CD14-positive monocyte (primary cell): Measurements from ENCODE around the gene KRTAP4-2. TPM values are rescaled to one million over a fixed set of nuclear protein-coding genes. Genes with fewer than 3 reads are reported as not detected.

ENCODE experiments used
- DNase-seq, 3 donors: peaks; one replicate each; pipeline ENCODE4 v3.0.0-alpha.2; 2011 to 2022
- H2AFZ ChIP-seq: 2 replicates; pipeline ENCODE4 v1.6.0; 2012; ENCODE audit warnings: mild to moderate bottlenecking, low read depth, low read length, inconsistent platforms; ENCODE audit not compliant: insufficient read depth, poor library complexity, severe bottlenecking
- H3K27ac ChIP-seq, 2 donors: 1 replicate in 1 of 2; 2 replicates in 1 of 2; pipeline ENCODE4 v1.5.1; 2012 to 2013; ENCODE audit warnings: low read length in 2 of 2, control low read depth in 1 of 2, inconsistent platforms in 1 of 2, low read depth in 1 of 2, mild to moderate bottlenecking in 1 of 2
- H3K27me3 ChIP-seq, 2 donors: one replicate each; pipeline versions ENCODE4 v1.6.0 to v1.6.1; 2011 to 2013; ENCODE audit warnings: low read length in 2 of 2; ENCODE audit not compliant: control insufficient read depth in 2 of 2, insufficient read depth in 2 of 2
- H3K36me3 ChIP-seq, 2 donors: replicated peaks in 1 of 2; 1 replicate in 1 of 2; 2 replicates in 1 of 2; pipeline versions ENCODE4 v1.5.1 to v1.6.1; 2012 to 2013; ENCODE audit warnings: low read length in 2 of 2, control low read depth in 1 of 2, inconsistent platforms in 1 of 2, mild to moderate bottlenecking in 1 of 2; ENCODE audit not compliant: insufficient read depth in 2 of 2, control insufficient read depth in 1 of 2
- H3K4me1 ChIP-seq, 2 donors: 1 replicate in 1 of 2; 2 replicates in 1 of 2; pipeline versions ENCODE4 v1.5.1 to v1.6.1; 2012 to 2013; ENCODE audit warnings: low read length in 2 of 2, control low read depth in 1 of 2, inconsistent platforms in 1 of 2, mild to moderate bottlenecking in 1 of 2, moderate library complexity in 1 of 2; ENCODE audit not compliant: insufficient read depth in 2 of 2, control insufficient read depth in 1 of 2
- H3K4me2 ChIP-seq: replicated peaks from 2 replicates; pipeline ENCODE3; 2012; ENCODE audit warnings: low read length, moderate library complexity, mild to moderate bottlenecking; ENCODE audit not compliant: poor library complexity, severe bottlenecking; ENCODE audit errors: extremely low read depth
- H3K4me3 ChIP-seq, 3 experiments: fragments of 200-600 bp in 1 of 3; sonication (generic) in 1 of 3; replicated peaks in 1 of 3; 1 replicate in 2 of 3; 2 replicates in 1 of 3; pipeline ENCODE4 v1.5.1; 2011 to 2013; ENCODE audit warnings: low read length in 3 of 3, mild to moderate bottlenecking in 3 of 3, control low read depth in 2 of 3, low read depth in 2 of 3, inconsistent platforms in 1 of 3, moderate library complexity in 1 of 3
- H3K79me2 ChIP-seq: 2 replicates; pipeline ENCODE4 v1.6.0; 2012; ENCODE audit warnings: mild to moderate bottlenecking, control low read depth, inconsistent platforms, low read length, moderate library complexity; ENCODE audit not compliant: insufficient read depth
- H3K9ac ChIP-seq: 2 replicates; pipeline ENCODE4 v1.6.0; 2017; ENCODE audit warnings: low read length, mild to moderate bottlenecking; ENCODE audit not compliant: insufficient read depth, poor library complexity, severe bottlenecking
- H3K9me3 ChIP-seq, 2 donors: replicated peaks in 1 of 2; 1 replicate in 1 of 2; 2 replicates in 1 of 2; pipeline versions ENCODE4 v1.5.1 to v1.6.1; 2012 to 2013; ENCODE audit warnings: low read length in 2 of 2, control low read depth in 1 of 2; ENCODE audit not compliant: control insufficient read depth in 1 of 2, insufficient read depth in 1 of 2
- H4K20me1 ChIP-seq: 2 replicates; pipeline ENCODE4 v1.6.0; 2012; ENCODE audit warnings: mild to moderate bottlenecking, low read length, control low read depth, moderate library complexity; ENCODE audit not compliant: insufficient read depth
- H3K27ac Mint-ChIP-seq, 7 donors: one replicate each; pipeline ENCODE4 v1.8.0; 2020; ENCODE audit warnings: mild to moderate bottlenecking in 7 of 7, mixed read lengths in 7 of 7, moderate library complexity in 6 of 7, inconsistent platforms in 2 of 7
- H3K27me3 Mint-ChIP-seq, 3 donors: one replicate each; pipeline ENCODE4 v1.8.0; 2021 to 2022; ENCODE audit warnings: low read depth in 3 of 3, mild to moderate bottlenecking in 3 of 3, mixed read lengths in 3 of 3, moderate library complexity in 3 of 3, inconsistent platforms in 1 of 3
- H3K36me3 Mint-ChIP-seq, 2 donors: one replicate each; pipeline ENCODE4 v1.8.0; 2020; ENCODE audit warnings: mixed read lengths in 2 of 2, inconsistent platforms in 1 of 2, mild to moderate bottlenecking in 1 of 2
- H3K4me1 Mint-ChIP-seq: one replicate; pipeline ENCODE4 v1.8.0; 2020; ENCODE audit warnings: mild to moderate bottlenecking, mixed read lengths
- H3K4me3 Mint-ChIP-seq, 2 donors: one replicate each; pipeline ENCODE4 v1.8.0; 2020; ENCODE audit warnings: mild to moderate bottlenecking in 2 of 2, mixed read lengths in 2 of 2, moderate library complexity in 1 of 2
- H3K9me3 Mint-ChIP-seq, 7 donors: one replicate each; pipeline ENCODE4 v1.8.0; 2020 to 2022; ENCODE audit warnings: mixed read lengths in 7 of 7, mild to moderate bottlenecking in 6 of 7, moderate library complexity in 6 of 7, inconsistent platforms in 2 of 7
- CTCF ChIP-seq: fragments of 200-600 bp; IDR thresholded peaks from one replicate; pipeline ENCODE4 v1.8.0; 2022; ENCODE audit warnings: antibody characterized with exemption, mild to moderate bottlenecking
- WGBS: methylation state at CpG from one replicate; pipeline ENCODE4 v1.1.5; 2013; ENCODE audit warnings: missing lambda C conversion rate; ENCODE audit not compliant: insufficient coverage; 5-methylcytosine and 5-hydroxymethylcytosine counted together
- intact Hi-C, 2 donors: fragments of 100-400 bp; cut with micrococcal nuclease; formaldehyde crosslinking; loops; one replicate each; pipeline versions ENCODE4 v1.15.0 to v1.15.1; 2023
- polyA plus RNA-seq, 3 donors: library from polyadenylated mRNA; depleted of rRNA in 1 of 3; unstranded in 2 of 3; stranded (reverse) in 1 of 3; fragments of 300-500 nt in 2 of 3; fragments of >200 nt in 1 of 3; fragmentation: Illumina TruSeq in 2 of 3; gene quantifications; 1 replicate in 2 of 3; 2 replicates in 1 of 3; pipeline ENCODE4 v1.2.3, GENCODE V29; 2012 to 2021

KRTAP4-2 gene
- polyA plus RNA-seq, 3 donors = not detected

- H3K36me3 Mint-ChIP-seq = no peaks in the 10 kb centered on the region
- intact Hi-C loops = no loop called here
- Histone ChIP-seq H3K79me2 (no peaks in the 10 kb centered on the region), H3K9me3 (no peaks in the 10 kb centered on the region), H3K36me3 (no peaks in the 10 kb centered on the region), H3K4me3 (no peak overlapping the region), H3K27me3 (no peaks in the 10 kb centered on the region), H3K27ac (no peak overlapping the region), H4K20me1 (no peaks in the 10 kb centered on the region), H3K9ac (no peak overlapping the region), H2AFZ (no peak overlapping the region), H3K4me1 (no peaks in the 10 kb centered on the region), H3K4me2 (no peak overlapping the region)
- H3K4me1 Mint-ChIP-seq = no peaks in the 10 kb centered on the region
- TF ChIP-seq CTCF = no peak
- H3K4me3 Mint-ChIP-seq = no peak overlapping the region
- H3K9me3 Mint-ChIP-seq = peaks cover 0 to 2% (median 0%) of the 10 kb centered on the region in 7 donors
- WGBS = no CpG with 5 or more reads among the region's 2 CpGs
- no peak overlapping the region for H3K27ac Mint-ChIP-seq
- peaks cover 1 to 8% (median 4%) of the 10 kb centered on the region in 3 donors for H3K27me3 Mint-ChIP-seq
- DNase-seq = no peak
Measured at GRCh38 chr17:41153856-41154255, 24.2 kb downstream of the KRTAP4-2 start.

- Histone ChIP-seq H3K4me2 (no peak overlapping the region), H4K20me1 (no peaks in the 10 kb centered on the region), H3K79me2 (no peaks in the 10 kb centered on the region), H3K9ac (no peak overlapping the region), H3K4me3 (no peak overlapping the region), H3K9me3 (no peaks in the 10 kb centered on the region), H3K4me1 (no peaks in the 10 kb centered on the region), H3K36me3 (no peaks in the 10 kb centered on the region), H3K27me3 (no peaks in the 10 kb centered on the region), H2AFZ (no peak overlapping the region), H3K27ac (no peak overlapping the region)
- 80% methylated on average over 1 of the region's 2 CpGs for WGBS
- no peak for TF ChIP-seq CTCF
- no peaks in the 10 kb centered on the region for H3K36me3 Mint-ChIP-seq
- peaks cover 2 to 8% (median 4%) of the 10 kb centered on the region in 3 donors for H3K27me3 Mint-ChIP-seq
- no peak for DNase-seq
- intact Hi-C loops = no loop called here
- no peak overlapping the region for H3K27ac Mint-ChIP-seq
- H3K4me3 Mint-ChIP-seq = no peak overlapping the region
- H3K4me1 Mint-ChIP-seq = no peaks in the 10 kb centered on the region
- peaks cover 0 to 2% (median 0%) of the 10 kb centered on the region in 7 donors for H3K9me3 Mint-ChIP-seq
Measured at GRCh38 chr17:41151525-41151924, 26.5 kb downstream of the KRTAP4-2 start.
